HCT116 (cell line): ENCODE measurements around the gene ACTN3.

Experiments used
- CEBPB ChIP-seq: IDR thresholded peaks from 2 replicates; pipeline ENCODE4 v1.6.1; 2012; ENCODE audit warnings: low read depth
- CTCF ChIP-seq, 3 experiments: fragments of 200-600 bp in 1 of 3; sonication (generic) in 1 of 3; IDR thresholded peaks in 2 of 3; conservative IDR thresholded peaks in 1 of 3; 2 replicates each; pipeline ENCODE4 v1.5.1; 2012 to 2017; ENCODE audit warnings: low read depth in 2 of 3, low read length in 2 of 3, antibody characterized with exemption in 1 of 3, borderline replicate concordance in 1 of 3, control low read depth in 1 of 3, mild to moderate bottlenecking in 1 of 3, mixed read lengths in 1 of 3, mixed run types in 1 of 3, moderate library complexity in 1 of 3; ENCODE audit not compliant: insufficient read depth in 1 of 3
- EGR1 ChIP-seq: IDR thresholded peaks from 2 replicates; pipeline ENCODE4 v1.6.1; 2012; ENCODE audit warnings: low read depth
- EZH2 ChIP-seq: fragments of 200-600 bp; sonication (generic); IDR thresholded peaks from 2 replicates; pipeline ENCODE4 v1.6.1; 2017; ENCODE audit warnings: antibody characterized with exemption, mixed run types
- EZH2phosphoT487 ChIP-seq: fragments of 200-600 bp; IDR thresholded peaks from 2 replicates; pipeline ENCODE4 v1.6.1; 2018; ENCODE audit warnings: antibody characterized with exemption, borderline replicate concordance
- MAX ChIP-seq: IDR thresholded peaks from 2 replicates; pipeline ENCODE4 v1.6.1; 2012
- POLR2A ChIP-seq: IDR thresholded peaks from 2 replicates; pipeline ENCODE4 v1.7.0; 2011; ENCODE audit warnings: borderline replicate concordance; ENCODE audit not compliant: insufficient read depth, insufficient read length; ENCODE audit errors: extremely low read depth
- POLR2AphosphoS5 ChIP-seq: IDR thresholded peaks from 2 replicates; pipeline ENCODE4 v1.6.1; 2011; ENCODE audit warnings: mild to moderate bottlenecking, low read depth, low read length, moderate library complexity
- REST ChIP-seq: IDR thresholded peaks from 2 replicates; pipeline ENCODE4 v1.6.1; 2012; ENCODE audit warnings: low read depth
- SIN3A ChIP-seq: IDR thresholded peaks from 2 replicates; pipeline ENCODE4 v1.6.1; 2012; ENCODE audit warnings: low read depth

- TF ChIP-seq POLR2A (no peak), CTCF (IDR thresholded peaks at IDR 0.05 in 2 of 3, conservative IDR thresholded peaks at IDR 0.05 in 1 of 3; ENCODE audit: borderline replicate concordance in 1 of 3, insufficient read depth in 1 of 3, low read depth in 2 of 3, low read length in 2 of 3) (no peak), SIN3A (no peak), MAX (no peak), EZH2 (no peak), REST (no peak), EZH2phosphoT487 (no peak), CEBPB (no peak), POLR2AphosphoS5 (no peak), EGR1 (no peak)
These were observed 46.9 kb downstream of the ACTN3 start for GRCh38 chr11:66593650-66594049.
